DMS153 (cell line): ENCODE data around the gene TMPRSS11D.

Experiments
- DNase-seq: peaks from one replicate; lab custom pipeline; 2025; lab: John Stamatoyannopoulos, UW

The TMPRSS11D gene

DNA sequence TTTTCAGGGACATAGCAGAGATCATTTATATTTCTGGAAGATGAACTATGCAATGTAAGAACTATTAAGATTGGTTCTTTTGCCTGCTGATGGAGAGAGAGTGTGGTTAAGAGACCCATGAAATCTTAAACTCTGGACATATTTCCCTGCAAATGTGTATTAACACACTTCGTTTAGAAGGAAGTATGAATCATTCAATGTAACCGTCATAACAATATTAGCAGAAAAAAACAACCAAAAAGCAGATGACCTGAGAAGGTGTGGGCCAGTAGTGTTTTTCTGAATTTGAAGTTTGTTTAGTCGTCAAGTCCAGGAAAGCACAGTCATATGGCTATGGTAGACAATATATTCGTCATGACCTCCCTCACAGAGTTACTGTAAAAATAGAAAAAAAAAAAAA is 2.5 kb upstream of the TMPRSS11D start:
- DNase-seq: no peak

DNA sequence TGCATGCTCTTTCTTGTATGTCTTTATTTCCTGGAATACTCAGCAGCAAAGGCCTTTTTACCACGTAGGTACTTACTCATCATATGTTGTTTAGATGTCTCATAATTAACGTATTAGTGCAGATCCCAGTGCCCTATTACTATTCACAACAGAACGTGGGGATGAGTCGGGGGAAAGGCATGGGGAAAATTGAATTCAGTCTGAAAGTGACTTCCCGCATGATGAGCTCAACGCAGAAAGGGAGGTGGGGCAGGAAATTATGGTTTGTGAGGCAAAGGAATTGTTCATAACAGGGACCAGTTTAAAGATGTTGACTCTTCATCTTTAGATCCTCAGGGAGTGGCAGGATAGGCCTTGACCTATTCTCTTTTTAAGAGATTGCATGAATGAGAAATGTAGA is 2.0 kb upstream of the TMPRSS11D start:
- no peak for DNase-seq

DNA sequence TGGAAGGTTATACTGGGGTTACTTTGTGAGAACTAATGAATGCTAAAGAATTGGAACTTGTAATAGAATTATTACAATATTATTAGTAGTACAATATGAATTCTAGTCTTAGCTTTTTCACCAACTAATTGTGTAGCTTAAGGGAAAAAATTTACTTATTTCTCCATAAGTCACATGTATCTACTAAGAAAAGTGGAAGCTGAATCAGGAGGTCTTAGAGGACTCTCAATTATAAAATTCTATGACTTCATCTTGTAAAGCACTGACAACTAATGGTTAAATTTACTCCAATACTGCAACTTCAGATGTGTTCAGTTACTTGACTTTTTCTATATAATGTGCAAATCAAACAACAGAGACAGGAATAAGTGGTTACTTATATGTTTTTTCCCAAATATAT is 899 bp upstream of the TMPRSS11D start:
- no peak for DNase-seq

- no peak for DNase-seq
Measured at GRCh38 chr4:67883458-67883857, 344 bp downstream of the TMPRSS11D start.

DNA sequence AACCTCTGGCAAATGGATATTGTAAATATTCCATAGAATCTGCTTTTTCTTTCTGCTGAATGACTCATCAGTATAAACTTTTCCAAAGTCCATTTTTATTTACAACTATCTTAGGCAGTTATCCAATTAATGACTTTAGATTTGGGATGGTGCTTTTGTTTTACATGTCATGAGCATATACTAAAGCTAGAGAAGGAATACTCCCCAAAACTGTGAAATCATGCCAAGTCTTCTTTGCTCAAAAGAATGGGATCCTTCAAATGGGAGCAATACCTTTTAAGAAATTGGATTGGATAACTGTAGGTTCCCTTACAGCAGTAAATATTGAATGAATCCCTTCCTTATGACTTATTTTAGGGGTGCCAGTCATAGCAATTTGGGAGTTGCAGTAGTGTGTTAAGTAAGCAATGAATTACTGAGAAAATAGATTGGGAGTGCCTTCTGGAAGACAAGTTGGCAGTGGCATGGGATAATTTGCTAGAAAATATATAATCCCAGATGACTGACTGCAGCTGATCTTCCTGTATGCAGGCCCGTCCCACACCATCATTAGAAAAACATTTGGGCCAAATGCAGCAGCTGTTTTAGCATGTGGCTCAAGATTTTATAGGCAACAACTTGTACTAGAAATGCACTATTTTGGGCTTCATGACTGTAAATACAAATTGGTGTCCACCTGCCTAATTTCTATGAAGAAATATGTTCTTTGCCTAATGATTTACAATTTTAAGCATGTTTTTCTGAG is 2.8 kb downstream of the TMPRSS11D start:
- no peak for DNase-seq

- DNase-seq: no peak
Measured at GRCh38 chr4:67879486-67879885, 4.3 kb downstream of the TMPRSS11D start.

DNA sequence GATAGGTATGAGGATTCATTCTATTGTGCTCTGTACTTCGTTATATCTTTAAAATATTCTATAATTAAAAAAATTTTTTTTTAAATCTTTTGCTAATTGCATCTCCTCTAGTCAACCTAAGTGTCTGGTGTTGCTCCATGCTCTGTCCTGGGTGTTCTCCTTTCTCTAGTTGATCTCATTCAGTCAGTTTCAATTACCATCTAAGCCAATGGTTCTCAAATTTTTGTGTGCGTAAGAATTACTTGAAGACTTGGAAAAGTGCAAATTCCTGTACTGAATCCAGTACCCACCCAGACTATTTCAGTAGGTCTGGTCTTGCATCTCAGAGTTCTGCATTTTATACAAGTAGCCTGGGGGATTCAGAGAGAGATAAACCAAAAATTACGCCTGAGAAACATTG is 6.7 kb downstream of the TMPRSS11D start:
- DNase-seq: no peak

DNA sequence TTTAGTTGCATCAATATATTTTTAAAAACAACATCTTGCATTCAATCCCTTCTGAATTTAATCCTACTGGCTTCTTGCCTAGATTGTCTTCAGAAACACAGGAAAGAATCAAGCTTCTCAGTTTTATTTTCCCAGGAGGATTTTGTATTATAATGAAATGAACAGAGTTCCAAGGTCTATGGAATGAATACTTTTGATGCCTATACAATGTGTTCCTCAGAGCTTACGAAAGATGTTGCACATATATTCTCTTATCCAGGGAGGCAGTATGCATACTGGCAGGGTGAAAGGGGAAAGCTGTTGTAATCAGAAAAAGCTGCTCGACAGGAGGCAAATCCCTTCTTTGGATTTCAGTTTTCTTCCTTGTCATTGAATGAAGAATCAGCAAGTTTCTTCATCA is 8.8 kb downstream of the TMPRSS11D start:
- DNase-seq: no peak

GRCh38 chr4:67873116-67873515 is 10.7 kb downstream of the TMPRSS11D start:
- DNase-seq: no peak

- DNase-seq: peak; percentile 3
Measured at GRCh38 chr4:67871867-67872266, 11.9 kb downstream of the TMPRSS11D start.

DNA sequence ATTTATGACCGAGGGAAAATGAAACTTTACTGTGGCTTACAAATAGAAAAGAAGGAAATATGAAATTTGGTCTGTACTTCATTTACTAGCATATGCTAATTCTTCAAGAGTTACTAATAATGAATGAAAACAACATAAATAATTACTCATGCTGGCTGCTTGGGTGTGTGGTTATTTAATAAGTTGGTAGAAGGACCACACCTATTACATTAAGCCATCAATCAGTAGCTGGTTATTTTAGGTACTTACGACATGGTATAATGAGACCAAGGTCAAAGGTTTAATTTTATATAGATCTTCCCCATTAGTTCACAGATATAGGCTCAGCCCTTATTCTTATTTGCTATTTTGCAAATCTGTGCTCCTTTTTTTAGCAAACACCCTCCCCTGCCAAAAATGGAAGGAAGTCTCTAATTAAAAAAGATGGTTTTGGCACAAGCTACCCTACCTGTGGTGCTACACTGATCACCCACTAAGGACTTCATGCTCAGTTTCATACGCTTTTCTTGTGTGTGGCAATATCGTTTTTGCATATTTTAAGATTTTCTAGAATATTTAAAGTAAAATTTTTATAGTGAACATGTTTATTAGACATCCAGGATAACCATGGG is 14.1 kb downstream of the TMPRSS11D start:
- no peak for DNase-seq

GRCh38 chr4:67861513-67861912 is 22.3 kb downstream of the TMPRSS11D start:
- no peak for DNase-seq

DNA sequence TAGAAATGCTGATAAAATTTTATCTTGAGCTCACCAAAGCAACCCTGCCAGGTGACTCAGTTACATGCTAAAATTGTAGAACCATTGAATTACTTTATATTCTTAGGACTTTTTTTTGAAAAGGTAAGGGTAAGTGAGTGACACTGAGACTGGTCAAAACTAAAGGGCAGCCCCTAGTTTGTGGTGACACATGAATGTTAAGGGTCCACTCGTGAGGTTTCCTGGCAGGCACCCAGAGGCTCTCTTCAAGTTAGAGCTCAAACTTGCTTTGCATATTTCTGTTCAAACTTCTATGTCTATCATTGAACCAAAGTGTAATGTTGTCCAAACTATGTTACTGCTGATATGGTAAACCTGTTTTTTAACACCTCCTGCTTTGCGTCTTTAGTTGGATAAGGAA is 30.5 kb downstream of the TMPRSS11D start:
- no peak for DNase-seq

DNA sequence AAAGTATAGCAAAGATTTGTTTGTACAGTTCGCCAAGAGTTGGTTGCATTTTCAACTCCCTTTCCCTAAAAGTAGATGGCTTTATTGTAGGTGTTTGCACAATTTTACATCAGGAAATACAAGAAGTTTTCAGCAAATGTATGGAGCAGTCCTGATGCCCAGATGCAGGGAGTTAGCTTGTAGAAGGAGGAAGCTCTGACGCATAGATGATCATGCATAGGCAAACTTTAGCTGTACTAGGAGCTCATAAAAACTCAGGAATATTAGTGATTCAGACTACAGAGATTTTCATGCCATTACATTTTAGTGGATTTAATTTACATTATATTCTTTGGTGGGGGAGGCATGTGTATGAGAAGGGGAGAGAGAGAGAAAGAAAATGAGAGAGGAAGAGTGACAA is 62.9 kb downstream of the TMPRSS11D start:
- DNase-seq: no peak

DNA sequence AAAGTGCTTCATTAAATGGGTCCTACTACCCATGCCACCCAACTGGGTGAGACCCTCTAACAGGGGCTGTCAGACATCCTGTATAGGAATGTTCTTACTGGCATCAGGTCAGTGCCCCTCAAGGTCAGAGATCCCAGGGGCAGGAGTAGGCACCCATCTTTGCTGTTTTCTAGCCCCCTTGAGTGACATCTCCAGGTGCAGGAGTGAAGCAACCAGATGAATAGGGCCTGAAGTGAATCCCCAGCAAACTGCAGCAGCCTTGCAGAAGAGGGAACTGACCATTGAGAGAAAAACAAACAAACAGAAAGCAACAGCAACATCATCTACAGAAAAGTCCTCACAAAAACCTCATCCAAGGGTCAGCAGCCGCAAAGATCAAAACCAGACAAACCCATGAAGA is 73.8 kb downstream of the TMPRSS11D start:
- no peak for DNase-seq

DNA sequence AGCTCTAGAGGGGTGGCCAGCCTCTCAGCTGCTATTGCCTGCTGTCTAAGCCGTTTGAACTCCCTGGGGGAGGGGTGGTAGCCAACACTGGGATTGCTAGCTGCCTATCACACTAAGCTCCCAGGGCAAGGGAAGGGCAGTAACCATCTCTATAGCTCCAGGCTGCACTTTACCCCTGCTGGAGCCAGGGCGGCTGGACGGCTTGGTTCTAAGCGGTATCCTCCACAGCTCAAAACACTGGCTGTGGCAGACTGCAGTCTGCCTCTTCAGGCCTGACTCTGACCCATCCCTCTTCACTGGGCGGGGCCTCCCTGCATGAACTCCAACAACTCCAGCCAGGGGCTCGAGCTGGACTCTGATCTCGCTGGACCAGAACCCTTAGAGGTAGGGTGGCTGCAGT is 74.3 kb downstream of the TMPRSS11D start:
- DNase-seq: no peak

- DNase-seq: no peak
Measured at GRCh38 chr4:67796810-67797209, 87.0 kb downstream of the TMPRSS11D start.

GRCh38 chr4:67790721-67791120 is 93.1 kb downstream of the TMPRSS11D start:
- no peak for DNase-seq

- DNase-seq: no peak
Measured at GRCh38 chr4:67787311-67787710, 96.5 kb downstream of the TMPRSS11D start.

GRCh38 chr4:67785528-67785927 is 98.3 kb downstream of the TMPRSS11D start:
- no peak for DNase-seq

- DNase-seq: no peak
Measured at GRCh38 chr4:67779631-67780030, 104.2 kb downstream of the TMPRSS11D start.

- no peak for DNase-seq
Measured at GRCh38 chr4:67776746-67777145, 107.1 kb downstream of the TMPRSS11D start.
